GM11168 (cell line): ENCODE measurements around the gene CLCF1.

Experiments used
- in situ Hi-C: fragments of 300-500 bp; cut with MboI; formaldehyde crosslinking; loops from one replicate; pipeline ENCODE4 v1.12.0; 2022; ENCODE audit warnings: low sequenced_read_pairs; ENCODE audit not compliant: unreplicated experiment

Gene CLCF1

DNA sequence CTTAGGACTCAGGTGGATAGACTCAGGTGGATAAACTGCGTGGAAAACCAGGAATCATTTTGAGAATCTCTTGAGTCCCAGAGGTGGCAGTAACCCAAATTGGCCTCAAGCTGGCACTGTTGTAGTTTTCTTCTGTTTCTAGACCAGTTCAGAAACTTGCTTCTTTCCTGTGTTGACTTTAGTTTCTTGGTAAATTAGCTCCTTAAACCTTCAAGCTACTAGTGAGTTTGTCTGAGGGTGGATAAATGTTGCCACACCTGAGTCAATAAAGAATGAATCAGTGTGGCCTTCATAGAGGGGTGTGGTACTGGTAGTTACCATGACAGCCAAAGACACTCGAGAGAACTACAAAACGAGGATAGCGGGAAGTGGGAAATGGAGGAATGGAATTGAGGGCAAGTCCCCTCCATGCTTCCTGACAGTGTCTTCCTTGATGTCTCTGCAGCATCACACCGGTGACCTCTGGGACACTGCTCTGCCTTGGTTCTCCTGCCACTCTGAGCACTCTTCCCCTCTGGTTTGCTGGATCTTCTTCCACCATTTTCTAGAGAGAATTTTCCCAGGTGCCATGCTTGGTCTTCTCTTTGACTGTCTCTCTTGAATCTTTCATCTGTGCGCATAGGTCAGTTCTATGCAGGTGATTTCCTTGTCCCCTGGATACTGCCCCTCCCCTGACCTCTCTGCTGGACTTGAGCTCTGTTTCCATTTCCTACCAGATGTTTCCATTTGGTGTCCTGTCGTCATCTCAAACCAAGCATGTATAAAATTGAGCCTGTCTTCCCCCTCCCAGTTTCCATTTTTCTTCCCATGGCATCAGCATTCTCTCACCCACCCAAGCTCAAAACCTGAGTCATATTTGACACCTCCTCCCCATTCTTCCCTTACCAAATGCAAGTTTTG is 27.2 kb downstream of the CLCF1 start:
- in situ Hi-C loops = no loop called here

DNA sequence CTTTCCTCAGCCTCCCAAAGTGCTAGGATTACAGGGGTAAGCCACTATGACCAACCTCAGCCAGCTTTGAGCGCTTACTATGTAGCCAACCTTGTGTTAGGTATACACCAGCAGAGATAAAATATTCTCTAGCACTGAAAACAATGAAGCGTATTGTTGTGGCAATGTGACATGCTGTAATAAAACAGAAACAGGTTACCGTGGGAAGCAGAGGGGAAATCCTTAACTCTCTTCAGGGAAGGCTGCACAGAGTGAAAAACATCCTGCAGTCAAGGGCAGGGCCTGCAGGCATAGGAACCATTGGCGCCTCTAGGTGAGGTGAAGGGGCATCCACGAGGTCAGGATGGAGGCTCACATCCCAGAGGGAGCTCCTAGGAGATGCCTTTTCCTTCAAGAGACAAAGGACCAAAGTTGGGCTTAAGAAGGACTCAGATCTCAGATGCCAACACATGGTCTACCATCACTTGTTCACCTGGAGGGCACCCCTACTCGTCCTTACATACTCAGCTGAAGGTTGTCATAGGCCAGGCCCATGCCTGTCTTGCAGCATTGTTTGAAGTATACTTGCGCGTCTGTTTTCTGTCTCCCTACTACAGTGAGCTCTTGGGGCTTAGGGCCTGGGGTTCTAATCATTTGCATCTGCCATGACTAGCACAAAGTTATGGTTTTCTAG is 28.0 kb downstream of the CLCF1 start:
- in situ Hi-C loops = no loop called here

GRCh38 chr11:67344264-67344663 is 29.1 kb downstream of the CLCF1 start:
- in situ Hi-C loops = no loop called here

- in situ Hi-C loops = no loop called here
Measured at GRCh38 chr11:67337257-67337656, 36.1 kb downstream of the CLCF1 start.

GRCh38 chr11:67332081-67332691 is 41.2 kb downstream of the CLCF1 start:
- in situ Hi-C loops = no loop called here

DNA sequence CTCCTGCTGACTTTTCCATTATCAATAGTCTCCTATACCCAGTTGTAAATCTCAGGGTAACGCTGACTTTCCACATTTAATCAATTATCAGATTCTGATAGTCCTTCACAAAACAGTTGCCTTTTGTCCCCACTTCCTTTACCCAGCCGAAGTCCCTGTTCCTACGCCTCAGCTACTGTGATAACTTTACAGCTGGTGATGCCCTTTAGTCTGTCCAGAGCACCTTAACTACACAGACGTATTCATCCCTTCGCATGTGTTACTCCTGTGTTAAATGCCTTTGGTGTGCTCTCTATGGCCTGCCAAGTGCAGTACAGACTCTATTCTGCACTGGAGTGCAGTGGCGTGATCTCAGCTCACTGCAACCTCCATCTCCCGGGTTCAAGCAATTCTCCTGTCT is 49.9 kb downstream of the CLCF1 start:
- in situ Hi-C loops = no loop called here

- in situ Hi-C loops = no loop called here
Measured at GRCh38 chr11:67322049-67322448, 51.3 kb downstream of the CLCF1 start.

DNA sequence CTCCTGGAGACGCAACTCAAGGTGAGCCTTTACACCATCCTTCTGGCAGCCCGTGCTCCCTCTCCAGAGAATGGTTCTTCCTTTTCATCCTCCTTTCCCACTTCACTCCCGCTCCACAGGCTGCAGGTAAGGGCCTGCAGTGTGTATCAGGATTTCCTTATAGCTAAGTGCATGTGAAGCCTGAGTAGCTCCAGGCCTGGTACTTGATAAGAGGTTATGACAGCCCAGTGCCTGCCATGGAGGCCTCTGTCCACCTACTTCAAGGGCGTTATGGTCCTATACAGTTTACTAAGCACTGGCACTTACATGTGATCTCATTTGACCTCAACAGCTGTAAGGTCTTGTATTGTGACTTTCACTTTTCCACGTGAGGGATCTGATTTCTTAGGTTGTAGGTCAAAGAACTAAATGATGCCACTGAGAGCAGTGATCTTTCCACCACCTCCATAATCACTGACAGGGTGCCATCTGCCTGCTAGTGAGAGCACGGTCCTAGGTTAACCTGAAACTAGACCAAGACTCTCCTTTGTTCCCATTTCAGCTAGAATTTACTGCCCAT is 52.0 kb downstream of the CLCF1 start:
- in situ Hi-C loops = no loop called here

DNA sequence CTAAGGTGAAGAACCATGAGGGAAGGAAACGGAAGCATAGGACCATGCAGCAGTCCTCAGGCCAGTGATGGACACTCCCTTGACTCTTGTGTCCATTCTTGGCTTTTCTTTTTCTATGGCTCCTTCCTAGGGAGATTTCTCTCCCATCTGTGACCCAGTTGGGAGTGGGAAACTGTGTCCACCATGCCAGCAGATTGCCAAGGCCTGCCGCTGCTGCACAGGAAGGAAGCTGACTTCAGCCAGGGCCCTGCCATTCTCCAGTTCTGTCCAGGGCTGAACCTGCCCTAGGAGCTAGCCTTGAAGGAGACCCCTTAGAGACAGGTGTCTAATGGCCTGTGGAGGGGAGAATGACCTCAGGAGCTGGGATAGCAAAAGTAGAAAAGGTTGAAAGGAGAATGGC is 52.7 kb downstream of the CLCF1 start:
- in situ Hi-C loops = no loop called here

DNA sequence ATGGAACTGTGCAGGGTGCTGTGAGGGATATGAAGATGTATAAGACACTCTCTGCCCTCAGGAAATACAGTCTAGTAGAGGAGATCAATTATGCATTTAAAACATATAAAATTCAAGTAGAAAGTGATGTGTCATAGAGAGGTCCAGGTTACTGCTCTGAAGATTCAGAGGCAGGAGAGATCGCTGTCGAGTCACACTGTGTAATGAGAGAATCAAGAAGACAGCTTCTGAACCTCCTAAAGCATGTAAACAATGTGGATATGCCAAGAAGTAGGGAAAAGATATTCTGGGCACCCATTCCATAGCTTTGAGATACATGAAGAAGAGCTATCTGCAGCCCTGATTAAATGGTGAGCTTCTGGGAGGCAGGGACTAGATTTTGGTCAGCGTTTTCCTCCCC is 53.4 kb downstream of the CLCF1 start:
- in situ Hi-C loops = no loop called here

GRCh38 chr11:67318876-67319275 is 54.5 kb downstream of the CLCF1 start:
- in situ Hi-C loops = loop anchor here (5.0 kb wide), 1 partner anchor 42 kb away; no protein-coding TSS in a partner anchor

DNA sequence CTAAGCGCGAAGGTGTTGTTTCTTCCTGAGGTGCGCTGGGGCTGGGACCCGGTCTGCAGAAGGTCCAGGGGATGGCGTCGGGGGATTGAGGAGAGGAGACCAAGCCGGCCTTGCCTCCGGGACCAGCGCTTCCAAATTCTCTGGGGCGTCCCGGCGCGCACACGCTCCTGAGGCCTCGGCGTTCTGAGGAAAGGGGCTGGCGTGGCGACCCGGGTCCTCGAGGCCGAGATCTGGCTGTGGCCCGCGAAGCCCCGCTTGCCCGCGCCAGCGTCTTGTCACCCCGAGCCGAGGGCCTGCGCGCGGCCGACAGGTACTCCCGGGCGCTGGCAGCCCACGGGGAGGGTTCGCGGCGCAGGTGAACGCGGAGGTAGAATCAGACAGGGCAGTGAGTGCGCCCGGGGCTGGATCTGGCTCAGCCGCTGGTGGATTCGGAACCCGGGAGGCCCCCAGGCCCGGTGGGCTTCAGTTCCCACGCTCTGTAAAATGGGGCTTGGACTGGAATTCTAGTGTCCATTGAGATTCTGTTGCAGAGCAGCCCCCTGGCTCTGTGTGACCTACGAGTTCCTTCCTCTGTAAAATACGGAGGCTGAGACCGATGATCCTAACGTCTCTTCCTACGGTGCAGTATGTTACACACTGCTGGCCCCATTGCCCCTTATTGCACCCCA is 55.4 kb downstream of the CLCF1 start:
- in situ Hi-C loops = loop anchor here (5.0 kb wide), 1 partner anchor 41 kb away; no protein-coding TSS in a partner anchor

DNA sequence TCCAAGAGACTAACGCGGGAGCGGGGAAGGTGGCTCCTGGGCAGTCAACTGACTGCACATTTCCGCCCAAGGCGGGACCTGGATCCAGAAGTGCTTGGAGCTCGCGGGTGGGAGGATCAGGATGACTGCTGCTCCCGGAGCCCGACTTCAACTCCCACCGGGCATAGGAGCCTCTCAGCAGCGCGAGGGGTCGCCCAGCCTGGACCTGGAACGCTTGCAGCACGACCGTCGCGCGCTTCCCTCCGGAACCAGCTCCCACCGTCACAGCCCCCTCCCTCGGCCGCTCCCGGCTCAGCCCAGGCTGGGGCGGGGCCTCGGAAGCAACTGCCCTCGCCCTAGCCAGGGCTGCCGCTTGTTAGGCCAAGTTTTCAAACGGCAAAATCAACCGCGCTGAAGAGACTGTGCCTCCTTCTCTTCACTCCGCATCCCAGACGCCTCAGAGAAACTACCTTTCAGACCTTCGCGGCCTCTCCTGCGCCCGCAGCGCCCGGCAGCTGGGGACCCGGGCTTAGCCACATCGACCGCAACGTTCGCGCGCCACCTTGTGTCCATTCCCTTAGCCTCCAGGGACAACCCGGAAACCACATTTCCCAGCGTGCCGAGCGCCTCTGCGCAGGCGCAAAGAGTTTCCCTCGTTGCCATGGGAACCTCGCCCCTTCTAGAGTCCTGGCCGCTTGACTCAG is 56.1 kb downstream of the CLCF1 start:
- in situ Hi-C loops = loop anchor here (5.0 kb wide), 1 partner anchor 40 kb away; no protein-coding TSS in a partner anchor

GRCh38 chr11:67316882-67317204 is 56.6 kb downstream of the CLCF1 start:
- in situ Hi-C loops = loop anchor here (5.0 kb wide), 1 partner anchor 40 kb away; no protein-coding TSS in a partner anchor

DNA sequence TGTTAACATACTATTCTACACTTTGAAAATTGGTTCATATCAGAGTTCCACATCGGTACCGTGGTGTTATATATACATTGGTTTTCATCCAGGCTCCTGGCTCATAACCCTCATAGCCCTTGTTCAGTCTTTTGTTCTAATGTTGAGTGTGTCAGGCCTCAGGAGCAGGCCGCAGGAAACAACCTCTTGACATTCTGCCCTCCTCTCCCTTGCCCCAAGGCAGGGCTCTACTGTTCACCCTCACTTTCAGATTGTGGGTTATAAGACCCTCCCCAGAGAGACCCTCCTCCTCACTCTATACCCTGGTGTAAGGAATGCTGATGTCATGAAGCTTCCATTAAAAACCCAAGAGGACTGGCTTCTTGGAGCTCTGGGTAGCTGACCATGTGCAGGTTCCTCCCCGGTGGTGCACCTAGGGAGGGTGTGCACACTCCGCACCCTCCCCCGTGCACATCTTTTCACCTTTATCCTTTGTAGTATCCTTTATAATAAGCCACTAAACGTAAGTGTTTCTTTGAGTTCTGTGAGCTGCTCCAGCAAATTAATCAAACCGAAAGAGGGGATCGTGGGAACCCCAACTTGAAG is 58.0 kb downstream of the CLCF1 start:
- in situ Hi-C loops = loop anchor here (5.0 kb wide), 1 partner anchor 38 kb away; no protein-coding TSS in a partner anchor

DNA sequence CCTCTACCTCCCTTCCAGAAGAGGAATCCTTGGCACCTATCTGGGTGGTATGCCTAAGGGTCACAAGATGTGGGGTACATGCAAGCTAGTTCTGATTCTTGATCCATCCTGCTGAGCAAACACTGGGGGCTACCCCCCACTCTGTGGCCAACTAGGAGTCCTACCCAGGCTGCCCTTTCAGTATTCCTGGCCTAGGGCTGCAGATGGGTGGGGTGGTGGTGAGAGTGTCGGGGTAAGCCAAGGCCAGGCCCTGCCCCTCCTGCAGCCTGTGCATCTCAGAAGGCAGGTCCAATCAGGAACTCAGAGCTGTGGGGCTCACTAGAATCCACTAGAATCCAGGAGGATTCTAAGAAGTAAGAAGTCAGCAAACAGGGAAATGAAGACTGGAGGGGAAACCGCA is 59.2 kb downstream of the CLCF1 start:
- in situ Hi-C loops = no loop called here
